K562 (cell line): Measurements from ENCODE around the gene CCDC85C. TPM values are rescaled to one million over a fixed set of nuclear protein-coding genes. Genes with fewer than 3 reads are reported as not detected.

Source experiments
- ATAC-seq: fragments of 200-7000 bp; cut with Tn5 transposase; 3 replicates; pipeline ENCODE4 v1.9.1; 2020; ENCODE audit warnings: moderate library complexity
- BruUV-seq: library from RNA; stranded (reverse); fragments of 400-500 nt; replicated peaks from 2 replicates; lab custom pipeline; 2021; lab: Mats Ljungman, UMichigan
- CTCF ChIA-PET: fragments of 300-600 bp; formaldehyde crosslinking; extraction: SDS; loops from one replicate; lab custom pipeline; 2021; ENCODE audit warnings: low intra/inter-chr PET ratio; lab: Yijun Ruan, JAX
- POLR2A ChIA-PET: fragments of 300-600, 350-650 bp; sonication (Branson Sonifier 250); formaldehyde crosslinking; extraction: SDS; loops from one replicate; lab custom pipeline; 2021; ENCODE audit warnings: antibody characterized with exemption, inconsistent platforms; lab: Yijun Ruan, JAX
- DNase-seq, 4 experiments: peaks; one replicate each; pipeline versions ENCODE4 v3.0.0 to v3.0.0-alpha.2; 2011 to 2018; ENCODE audit warnings: low spot score in 3 of 4, mixed read lengths in 3 of 4; ENCODE audit errors: extremely low read depth in 1 of 4
- FAIRE-seq: peaks from 2 replicates; lab custom pipeline; 2011; peaks lifted over from hg19 to GRCh38; lab: Jason Lieb, UNC
- H2AFZ ChIP-seq: 2 replicates; pipeline ENCODE4 v1.6.0; 2011; ENCODE audit warnings: low read depth, low read length, control low read depth, inconsistent platforms
- H3K27ac ChIP-seq: fragments of 200-600 bp; 3 replicates; pipeline ENCODE4 v1.8.0; 2011; ENCODE audit warnings: low read depth, mild to moderate bottlenecking, control low read depth, inconsistent platforms, low read length, moderate library complexity, mixed read lengths; ENCODE audit errors: extremely low read depth
- H3K27me3 ChIP-seq, 2 experiments: fragments of 300-600 bp in 1 of 2; 2 replicates in 1 of 2; 3 replicates in 1 of 2; pipeline versions ENCODE4 v1.6.0 to v1.8.0; 2011; ENCODE audit warnings: inconsistent platforms in 2 of 2, low read length in 2 of 2, mild to moderate bottlenecking in 1 of 2, mixed read lengths in 1 of 2, moderate library complexity in 1 of 2; ENCODE audit not compliant: control insufficient read depth in 2 of 2, insufficient read depth in 2 of 2
- H3K36me3 ChIP-seq: fragments of 300-600 bp; 3 replicates; pipeline ENCODE4 v1.8.0; 2011; ENCODE audit warnings: mild to moderate bottlenecking, low read length, inconsistent platforms; ENCODE audit not compliant: control insufficient read depth, insufficient read depth
- H3K4me1 ChIP-seq, 2 experiments: fragments of 200-600 bp in 1 of 2; replicated peaks in 1 of 2; 2 replicates in 1 of 2; 3 replicates in 1 of 2; pipeline versions ENCODE4 v1.5.1 to v1.8.0; 2011; ENCODE audit warnings: inconsistent platforms in 2 of 2, low read length in 2 of 2, mild to moderate bottlenecking in 1 of 2, mixed read lengths in 1 of 2, moderate library complexity in 1 of 2; ENCODE audit not compliant: control insufficient read depth in 2 of 2, insufficient read depth in 2 of 2
- H3K4me2 ChIP-seq: 2 replicates; pipeline ENCODE4 v1.6.1; 2011; ENCODE audit warnings: low read length, control low read depth, inconsistent platforms, mixed read lengths; ENCODE audit not compliant: insufficient read depth
- H3K4me3 ChIP-seq: fragments of 200-600 bp; sonication (generic), shearing (Covaris generic); 2 replicates; pipeline ENCODE4 v1.5.1; 2016; ENCODE audit warnings: control low read depth, inconsistent platforms
- H3K79me2 ChIP-seq: fragments of 200-600 bp; 3 replicates; pipeline ENCODE4 v1.8.0; 2011; ENCODE audit warnings: low read length, inconsistent platforms; ENCODE audit not compliant: control insufficient read depth, insufficient read depth
- H3K9ac ChIP-seq, 2 experiments: 2 replicates each; pipeline versions ENCODE4 v1.6.0 to v1.6.1; 2011; ENCODE audit warnings: low read depth in 2 of 2, low read length in 2 of 2, control low read depth in 1 of 2, inconsistent platforms in 1 of 2, mild to moderate bottlenecking in 1 of 2, mixed read lengths in 1 of 2; ENCODE audit not compliant: insufficient read depth in 1 of 2
- H3K9me1 ChIP-seq: one replicate; pipeline ENCODE4 v1.6.0; 2011; ENCODE audit warnings: inconsistent platforms, mild to moderate bottlenecking, low read length, moderate library complexity; ENCODE audit not compliant: control insufficient read depth, insufficient read depth
- H3K9me3 ChIP-seq: replicated peaks from 2 replicates; pipeline ENCODE4 v1.5.1; 2011; ENCODE audit warnings: low read depth, low read length, inconsistent platforms; ENCODE audit not compliant: control insufficient read depth, insufficient read depth
- H4K20me1 ChIP-seq: replicated peaks from 2 replicates; pipeline ENCODE4 v1.6.1; 2011; ENCODE audit warnings: low read length, inconsistent platforms, mixed read lengths; ENCODE audit not compliant: control insufficient read depth, insufficient read depth
- HOMEZ ChIP-seq: fragments of 250-450 bp; sonication (Bioruptor Pico); IDR thresholded peaks from 2 replicates; pipeline ENCODE4 v1.4.0; 2020; ENCODE audit warnings: mild to moderate bottlenecking, moderate library complexity
- KAT8 ChIP-seq: fragments of 450-650 bp; IDR thresholded peaks from 2 replicates; pipeline ENCODE4 v1.6.1; 2016; ENCODE audit warnings: low read depth, mild to moderate bottlenecking
- SPI1 ChIP-seq: IDR thresholded peaks from 2 replicates; pipeline ENCODE4 v1.6.1; 2011; ENCODE audit warnings: low read depth, low read length, control low read depth, borderline replicate concordance
- TCF7 ChIP-seq: sonication (generic); IDR thresholded peaks from 2 replicates; pipeline ENCODE4 v1.6.1; 2016; ENCODE audit warnings: antibody characterized with exemption, borderline replicate concordance
- ZNF778 ChIP-seq: fragments of 450-650 bp; formaldehyde crosslinking; IDR thresholded peaks from 2 replicates; pipeline ENCODE4 v1.4.0; 2020; ENCODE audit warnings: mild to moderate bottlenecking, moderate library complexity
- WGBS: fragments of 100-300 bp; shearing (Covaris generic); methylation state at CpG from one replicate; pipeline ENCODE4 v1.1.6; 2016; ENCODE audit warnings: low coverage, mixed read lengths; ENCODE audit not compliant: insufficient coverage; ENCODE audit errors: missing lambda C conversion rate; 5-methylcytosine and 5-hydroxymethylcytosine counted together
- in situ Hi-C: fragments of 300-500 bp; cut with MboI; formaldehyde crosslinking; loops from 4 replicates; pipeline ENCODE4 v1.15.0; 2018; ENCODE audit warnings: inconsistent platforms, mixed read lengths
- intact Hi-C: fragments of 100-400 bp; cut with micrococcal nuclease; formaldehyde crosslinking; loops from 2 replicates; pipeline ENCODE4 v1.14.2; 2022
- polyA plus RNA-seq, 8 experiments: library from polyadenylated mRNA; depleted of rRNA in 4 of 8; stranded (reverse) in 5 of 8; unstranded in 3 of 8; fragments of >200 nt; fragmentation: Nextera tagmentation in 2 of 8; fragmentation: Illumina TruSeq in 1 of 8; extraction: Ambion mirVana in 2 of 8; extraction: Trizol in 1 of 8; gene quantifications; 2 replicates each; pipeline versions ENCODE4 v1.2.1 to v1.2.3, GENCODE V29; 2011 to 2014; ENCODE audit warnings: inconsistent platforms in 1 of 8, missing spikeins in 1 of 8
- total RNA-seq, 7 experiments: library from RNA; depleted of rRNA in 6 of 7; stranded (reverse); fragments of >200 nt in 6 of 7; fragmentation: Illumina TruSeq in 2 of 7; extraction: Trizol in 2 of 7; gene quantifications; 2 replicates each; pipeline versions ENCODE4 v1.2.1 to v1.2.3, GENCODE V29; 2011 to 2021; ENCODE audit warnings: low replicate concordance in 1 of 7

CCDC85C gene
- total and polyA plus RNA-seq, 9 of the 15 experiments (the other 6 are each of a cell fraction or from before 2014, with no cell fraction given) = 0.18 to 22.0 (median 6.3) TPM

DNA sequence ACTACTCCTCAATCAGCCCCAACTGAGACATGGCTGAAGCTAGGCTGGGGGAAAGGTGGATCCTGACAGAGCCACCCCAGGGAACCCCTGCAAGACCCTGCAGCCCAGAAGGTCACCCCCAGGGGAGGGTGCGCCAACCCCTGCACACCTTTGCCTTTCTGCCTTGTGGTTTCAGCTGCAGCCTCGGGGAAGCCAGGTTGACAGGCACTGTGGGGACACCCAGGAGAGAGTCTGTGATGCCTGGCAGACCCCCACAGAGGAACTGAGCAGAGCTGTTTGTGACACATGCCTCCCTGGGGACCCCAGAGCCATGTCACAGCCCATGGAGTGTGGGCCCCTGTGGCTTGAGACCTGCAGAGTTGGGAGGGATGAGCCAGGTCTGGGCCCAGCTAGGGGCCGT, 29.1 kb upstream of the CCDC85C start (continued):
- TF ChIP-seq HOMEZ (CRISPR knock-in tag) (no peak), KAT8 (no peak), TCF7 (no peak)
- TF ChIP-seq, all 486 proteins: peak for 0

- no TSS peak for BruUV-seq
- Histone ChIP-seq H3K9me1 (no peaks in the 10 kb centered on the region), H3K9ac (no peak overlapping the region), H2AFZ (no peak overlapping the region), H3K27ac (no peak overlapping the region), H3K4me1 (peaks cover 3 to 9% of the 10 kb centered on the region in 2 experiments; a peak in 3 of 5 replicates), H3K27me3 (peaks cover 0 to 9% of the 10 kb centered on the region in 2 experiments; a peak in 2 of 5 replicates)
- CTCF ChIA-PET = no interaction called here
- intact Hi-C loops = no loop called here
- no peak for FAIRE-seq
- TF ChIP-seq SPI1 (peak; percentile 73), ZNF778 (CRISPR knock-in tag) (no peak)
- TF ChIP-seq, all 486 proteins: peak for 1
- H3K79me2 ChIP-seq = no peaks in the 10 kb centered on the region
- no peak overlapping the region for H3K4me3 ChIP-seq
- no peaks in the 10 kb centered on the region for H3K9me3 ChIP-seq
- ATAC-seq (no peak), DNase-seq (no peak)
- no peak overlapping the region for H3K4me2 ChIP-seq
- H4K20me1 ChIP-seq = peaks cover 4% of the 10 kb centered on the region; the same call in 1 of the 2 replicates
- in situ Hi-C loops = no loop called here
- WGBS = 6% methylated on average over 9 of the region's 9 CpGs
- POLR2A ChIA-PET = no interaction called here
- no peaks in the 10 kb centered on the region for H3K36me3 ChIP-seq
These were observed 28.5 kb upstream of the CCDC85C start for GRCh38 chr14:99632410-99633035.
